ENCODE results near the gene PTK7.
"Not testable (repeated sequence)": the region's sequence is repeated elsewhere in the genome, so short reads cannot be mapped to it uniquely, and the experiment has no call there.

The PTK7 gene

DNA sequence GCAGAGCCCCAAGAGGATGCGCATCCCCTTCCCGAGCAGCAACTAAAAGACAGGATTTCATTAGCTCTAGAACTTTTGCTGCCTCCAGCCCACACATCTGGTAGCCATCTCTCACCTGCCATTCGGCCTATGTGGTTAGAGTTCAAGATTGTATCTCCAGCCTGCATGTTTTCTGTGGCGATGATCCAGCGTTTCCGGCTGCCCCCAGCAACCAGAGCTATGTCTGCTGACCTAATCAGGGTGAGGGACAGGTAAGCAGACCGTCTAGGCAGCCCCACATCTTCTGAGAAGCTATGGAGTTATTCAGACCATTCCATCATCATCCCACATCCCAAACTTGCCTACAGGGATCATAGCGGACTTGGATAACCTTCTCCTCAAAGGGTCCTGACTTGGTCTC, 20.1 kb upstream of the PTK7 start:
- no peak for DNase-seq

DNA sequence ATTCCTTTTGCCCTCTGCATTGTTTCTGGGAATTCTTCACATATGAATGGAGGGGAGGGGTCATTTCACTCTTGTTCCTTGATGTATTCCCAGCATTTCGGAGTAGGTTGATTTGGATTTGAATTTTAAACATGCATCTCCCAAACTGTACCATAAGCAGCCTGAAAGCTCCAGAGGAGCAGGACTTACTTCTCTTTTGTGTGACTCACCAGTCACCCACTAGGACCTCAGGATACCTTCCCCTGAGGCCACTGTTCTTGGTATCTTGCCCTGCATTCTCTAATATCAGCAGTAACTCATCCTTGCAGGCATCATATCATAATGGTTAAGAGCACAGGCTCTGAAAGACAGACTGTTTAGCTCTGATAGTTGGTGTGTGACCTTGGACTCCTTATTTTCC, 17.6 kb upstream of the PTK7 start:
- DNase-seq, result no peak

- DNase-seq, result peak; percentile 94
These were observed 16.7 kb upstream of the PTK7 start, which contains the start of the genes KLC4 and MRPL2 for GRCh38 chr6:43059168-43060033. Gene KLC4, plus strand, starts transcription at chr6:43059631. Its CDS starts 1,705 bp downstream, at chr6:43061336. Gene MRPL2, minus strand, starts transcription at chr6:43059434. Its CDS starts 53 bp downstream, at chr6:43059381.

- DNase-seq, result no peak
These were observed 15.9 kb upstream of the PTK7 start for GRCh38 chr6:43060034-43060754.

DNA sequence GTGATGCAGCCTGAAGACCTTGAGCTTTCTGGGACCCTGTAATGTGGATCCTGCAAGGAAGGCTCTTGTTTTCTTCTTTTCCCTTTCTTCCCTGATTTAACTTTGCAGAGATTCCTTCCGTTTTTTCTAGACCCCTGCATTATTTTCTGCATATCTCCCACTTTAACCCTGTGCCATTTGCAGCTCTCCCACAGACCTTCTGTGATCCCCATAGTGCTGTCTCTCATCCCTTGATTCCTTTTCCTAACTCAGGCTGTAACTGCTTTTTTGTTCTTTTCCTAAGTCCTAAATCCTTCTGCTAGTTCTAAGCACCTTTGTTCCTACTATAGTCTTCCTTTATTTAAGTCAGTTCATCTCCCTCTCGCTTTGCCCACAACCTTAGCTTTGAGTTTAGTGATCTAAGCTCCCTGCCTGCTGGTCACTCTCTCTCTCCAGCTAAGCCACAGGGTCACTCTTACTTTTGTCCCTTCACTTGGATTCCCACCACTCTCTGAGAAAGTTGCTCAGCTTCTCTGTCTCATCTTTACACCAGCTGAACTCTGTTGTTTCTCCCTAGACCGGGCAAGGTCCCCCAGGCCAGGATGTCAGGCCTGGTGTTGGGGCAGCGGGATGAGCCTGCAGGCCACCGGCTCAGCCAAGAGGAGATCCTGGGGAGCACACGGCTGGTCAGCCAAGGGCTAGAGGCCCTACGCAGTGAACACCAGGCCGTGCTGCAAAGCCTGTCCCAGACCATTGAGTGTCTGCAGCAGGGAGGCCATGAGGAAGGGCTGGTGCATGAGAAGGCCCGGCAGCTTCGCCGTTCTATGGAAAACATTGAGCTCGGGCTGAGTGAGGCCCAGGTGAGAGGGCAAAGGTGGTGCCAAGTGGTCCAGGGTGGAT, 15.1 kb upstream of the PTK7 start:
- DNase-seq, result no peak

DNA sequence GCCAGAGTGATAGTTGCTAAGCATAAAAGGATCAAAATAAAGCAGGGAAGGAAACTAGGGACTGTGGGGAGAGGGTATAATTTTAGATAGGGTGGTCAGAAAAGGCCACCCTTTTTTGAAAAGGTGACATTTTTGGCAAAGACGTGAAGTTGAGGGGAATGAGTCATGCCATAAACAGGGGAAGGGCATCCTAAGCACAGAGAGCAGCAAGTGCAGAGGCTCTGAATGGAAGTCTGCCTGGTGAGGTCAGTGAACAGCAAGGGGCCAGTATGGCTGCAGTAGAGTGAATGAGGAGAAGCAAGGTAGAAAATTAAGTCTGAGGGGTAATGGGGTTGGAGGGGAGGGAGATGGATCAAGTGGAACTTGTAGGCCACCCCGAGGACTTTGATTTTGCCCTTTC, 14.3 kb upstream of the PTK7 start:
- DNase-seq, result no peak

- DNase-seq, result no peak
These were observed 13.3 kb upstream of the PTK7 start for GRCh38 chr6:43062818-43063217.

- DNase-seq, result peak; percentile 57
These were observed 6.0 kb upstream of the PTK7 start for GRCh38 chr6:43070028-43070632.

DNA sequence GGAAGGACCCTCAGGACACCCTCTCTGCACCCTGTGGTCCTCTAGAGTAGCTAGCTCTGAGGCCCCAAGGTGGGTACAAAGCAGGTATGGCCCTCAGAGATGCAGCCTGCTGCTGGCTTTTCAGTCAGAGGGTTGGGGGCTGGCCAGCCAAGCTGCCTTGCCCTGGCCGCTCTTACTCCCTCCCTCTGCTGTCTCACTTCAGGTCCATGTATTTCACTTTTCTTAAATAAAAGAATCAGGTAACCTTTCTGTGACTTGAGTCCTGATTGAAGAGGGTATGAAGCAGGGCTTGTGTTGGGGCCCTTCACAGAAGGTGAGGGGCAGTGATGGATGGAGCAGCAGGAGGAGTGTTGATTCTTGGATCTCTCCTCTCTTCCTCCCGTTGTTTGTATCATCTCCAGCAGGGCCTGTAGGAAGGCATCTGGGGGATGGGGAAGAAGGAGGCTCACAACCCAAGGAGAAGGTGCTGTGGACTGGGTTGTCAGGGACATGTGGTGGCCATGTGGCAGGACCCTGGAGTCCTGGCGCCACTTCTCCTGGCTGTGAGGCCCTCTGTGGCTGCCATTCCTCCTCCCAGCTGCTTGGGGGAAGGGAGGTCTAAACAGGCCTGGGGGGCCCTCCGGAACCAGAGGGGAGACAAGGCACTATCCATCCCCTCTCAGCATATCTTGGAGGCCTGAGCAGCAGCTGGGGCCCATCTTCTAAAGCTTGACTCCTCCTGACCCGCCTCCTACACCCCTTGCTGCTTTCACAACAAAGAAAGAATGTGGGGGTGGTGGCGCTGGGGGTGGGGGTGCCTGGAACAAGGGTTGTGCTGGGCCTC, 1.1 kb upstream of the PTK7 start:
- no peak for DNase-seq

DNA sequence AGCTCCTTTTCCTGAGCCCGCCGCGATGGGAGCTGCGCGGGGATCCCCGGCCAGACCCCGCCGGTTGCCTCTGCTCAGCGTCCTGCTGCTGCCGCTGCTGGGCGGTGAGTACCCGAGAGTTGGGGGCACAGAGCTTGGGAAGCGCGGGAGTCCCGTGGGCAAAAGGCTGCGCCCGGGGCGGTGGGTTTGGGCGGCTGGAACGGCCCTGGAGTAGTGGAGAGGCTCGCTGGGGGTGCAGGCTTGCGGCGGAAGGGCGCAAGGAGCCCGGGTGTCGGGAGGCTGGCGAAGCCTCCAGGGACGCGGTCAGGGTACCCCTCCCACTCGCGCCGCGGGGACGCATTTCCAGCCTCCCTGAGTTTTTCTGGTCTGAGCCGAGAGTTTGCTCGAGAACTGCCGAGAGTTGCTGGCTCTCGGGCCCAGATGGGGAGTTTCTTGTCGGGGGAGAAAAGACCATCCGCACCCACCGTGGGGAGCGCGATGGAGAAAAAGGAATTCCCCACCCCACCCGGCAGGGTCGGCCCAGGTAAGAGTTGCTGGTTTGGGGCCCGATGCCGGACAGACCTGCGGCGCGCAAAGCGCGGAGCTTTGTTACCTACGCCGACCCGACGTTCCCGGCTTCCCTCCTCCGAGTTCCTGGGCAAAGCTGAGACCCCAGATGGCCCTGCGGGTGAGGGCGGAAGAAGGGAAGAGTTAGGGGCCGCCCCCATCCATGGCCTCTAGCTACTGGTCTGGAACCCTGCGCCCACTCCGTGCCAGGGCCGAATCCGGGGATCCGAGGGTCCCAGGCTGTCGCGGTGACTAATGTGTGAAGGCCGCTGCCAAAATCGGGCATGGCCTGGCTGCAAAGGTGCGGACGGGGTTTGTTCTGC, 584 bp downstream of the PTK7 start:
- peak; percentile 15 for DNase-seq

- no peak for DNase-seq
These were observed 1.3 kb downstream of the PTK7 start for GRCh38 chr6:43077333-43077809.

- DNase-seq, result no peak
These were observed 1.9 kb downstream of the PTK7 start for GRCh38 chr6:43077981-43078511.

DNA sequence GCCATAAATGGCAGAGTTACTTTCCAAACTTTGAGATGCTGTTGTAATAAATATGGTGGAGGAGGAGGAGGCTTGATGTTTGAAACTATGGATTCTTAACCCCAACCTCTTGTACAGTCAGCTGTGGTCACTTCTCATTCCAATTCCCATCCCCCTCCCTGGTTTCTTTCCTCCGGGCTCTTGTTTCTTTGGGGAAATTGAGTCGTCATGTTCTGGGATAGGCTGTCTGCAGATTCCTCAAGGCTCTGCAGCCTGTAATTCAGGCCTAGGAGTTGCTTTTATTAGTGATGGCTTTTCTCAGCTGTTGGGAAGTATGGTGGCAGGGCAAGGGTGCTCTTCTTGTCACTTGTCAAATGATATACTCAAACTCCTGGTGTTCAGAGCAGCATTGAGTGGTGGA, 2.6 kb downstream of the PTK7 start:
- DNase-seq, result no peak

DNA sequence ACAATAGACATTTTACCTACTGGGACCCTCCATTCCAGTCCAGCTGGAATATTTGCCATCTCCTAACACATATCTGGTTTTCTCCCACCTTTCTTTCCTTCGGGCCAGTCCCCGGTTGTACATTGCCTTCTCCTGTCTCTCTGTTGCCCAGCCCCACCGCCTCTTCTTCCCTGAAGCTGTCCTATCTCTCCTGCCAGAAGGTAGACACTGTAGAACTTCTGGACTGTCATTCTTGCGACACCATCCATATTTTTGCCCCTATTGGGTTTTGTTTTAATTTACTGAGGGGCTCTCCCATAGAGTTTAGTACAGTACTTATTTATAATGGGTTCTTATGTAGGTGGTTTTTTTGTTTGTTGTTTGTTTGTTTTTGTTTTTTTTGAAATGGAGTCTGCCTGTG, 4.9 kb downstream of the PTK7 start:
- DNase-seq, result no peak

GRCh38 chr6:43081922-43082321, 5.8 kb downstream of the PTK7 start:
- not testable (repeated sequence) for DNase-seq

DNA sequence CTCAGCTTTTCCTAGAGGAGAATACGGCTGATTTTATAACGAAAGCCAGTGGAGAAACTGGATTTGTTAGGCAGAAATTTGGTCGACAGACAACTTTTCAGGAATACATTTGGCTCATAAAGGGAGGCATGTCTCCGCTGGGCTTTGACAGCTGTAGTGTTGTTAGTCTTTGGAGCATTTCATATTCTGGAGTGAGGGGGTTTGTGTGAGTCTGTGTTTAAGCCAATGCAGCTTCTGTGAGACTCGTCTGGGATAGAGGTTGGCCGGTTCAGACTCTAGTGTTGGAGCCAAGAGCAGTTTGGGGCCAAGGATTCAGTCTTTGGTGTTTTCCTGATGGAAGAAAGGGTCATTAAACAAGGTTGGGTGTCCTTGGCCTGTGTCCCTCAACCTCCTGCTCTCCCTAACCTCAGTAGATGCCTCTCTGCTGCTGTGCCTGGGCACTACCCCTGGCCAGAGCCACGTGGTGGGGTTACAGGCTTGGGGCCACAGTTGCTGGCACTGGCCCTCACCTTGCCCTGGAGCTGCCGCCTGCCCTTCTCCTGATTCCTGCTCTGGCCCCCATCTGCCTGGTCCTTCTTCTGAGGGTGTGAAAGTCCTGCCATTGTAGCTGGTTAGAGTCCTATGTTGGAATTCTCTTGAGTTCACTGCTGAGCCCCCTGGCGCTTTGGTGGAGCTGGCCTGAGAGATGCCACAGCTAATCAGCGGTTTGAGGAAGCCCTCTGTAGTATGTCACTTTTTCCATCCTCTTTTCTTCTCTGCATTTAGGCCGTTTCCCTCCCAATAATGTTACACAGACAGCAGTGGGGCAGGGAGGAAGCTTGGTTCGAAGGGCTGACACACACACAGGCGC, 6.9 kb downstream of the PTK7 start:
- no peak for DNase-seq

DNA sequence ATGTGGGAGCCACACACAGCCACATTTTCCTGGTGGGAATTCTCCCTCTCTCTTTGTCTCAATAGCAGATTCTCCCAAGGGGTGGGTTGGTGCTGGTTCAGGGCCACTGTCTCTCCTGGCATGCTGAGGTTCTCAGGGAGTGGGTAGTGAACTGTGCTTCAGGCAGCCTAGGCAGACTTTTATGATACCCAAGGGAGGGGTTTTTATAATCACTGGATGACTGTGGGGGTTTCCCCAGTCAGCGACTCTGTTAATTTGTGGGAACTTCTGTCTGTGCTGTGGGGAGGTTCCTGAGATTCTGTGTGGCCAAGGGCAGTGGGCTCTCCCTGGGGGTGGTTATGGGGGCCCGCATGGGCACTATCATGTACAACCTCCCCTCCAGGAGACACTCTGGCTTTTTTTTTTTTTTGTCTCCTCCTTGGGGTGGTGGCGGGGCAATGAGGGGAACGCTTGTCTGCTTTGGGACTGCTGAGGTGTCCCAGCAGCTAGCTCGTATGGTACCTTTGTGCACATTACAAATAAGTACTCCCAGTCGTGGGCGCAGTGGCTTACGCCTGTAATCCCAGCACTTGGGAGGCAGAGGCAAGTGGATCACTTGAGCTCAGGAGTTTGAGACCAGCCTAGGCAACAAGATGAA, 10.0 kb downstream of the PTK7 start:
- no peak for DNase-seq

- DNase-seq, result no peak
These were observed 12.5 kb downstream of the PTK7 start for GRCh38 chr6:43088654-43089056.

- DNase-seq, result no peak
These were observed 13.4 kb downstream of the PTK7 start for GRCh38 chr6:43089467-43089866.

Data from NCI-H1694 treated with DMSO at 0.1 percent for 48 hours (cell line).